Breast epithelium (tissue), 3 donors: ENCODE measurements around the gene GSTM2.

Source experiments
- CTCF ChIP-seq, 3 donors: fragments of 450-650 bp; IDR thresholded peaks; one replicate each; pipeline ENCODE4 v1.5.1; 2016 to 2017; ENCODE audit warnings: antibody characterized with exemption in 3 of 3, mild to moderate bottlenecking in 3 of 3, moderate library complexity in 3 of 3
- POLR2A ChIP-seq: fragments of 450-650 bp; IDR thresholded peaks from one replicate; pipeline ENCODE4 v1.6.1; 2016; ENCODE audit warnings: antibody characterized with exemption, mild to moderate bottlenecking, moderate library complexity
- POLR2AphosphoS5 ChIP-seq, 3 donors: sonication (generic); formaldehyde crosslinking; IDR thresholded peaks; one replicate each; pipeline ENCODE4 v1.6.1; 2017; ENCODE audit warnings: antibody characterized with exemption in 3 of 3

- TF ChIP-seq POLR2A, result no peak
- no peak for TF ChIP-seq POLR2AphosphoS5 (IDR thresholded peaks at IDR 0.05)
- TF ChIP-seq CTCF (IDR thresholded peaks at IDR 0.05), result no peak
Observed at GRCh38 chr1:109659145-109659544, 8.7 kb upstream of the GSTM2 start.
